A549 (cell line): ENCODE results near the gene PDE1C.

Source experiments
- CTCF ChIP-seq: fragments of >200 bp; sonication (Bioruptor Twin); formaldehyde crosslinking; IDR thresholded peaks from 3 replicates; pipeline ENCODE4 v1.5.1; 2016
- KDM5A ChIP-seq: fragments of 200-600 bp; sonication (generic); IDR thresholded peaks from 2 replicates; pipeline ENCODE4 v1.6.1; 2016; ENCODE audit warnings: antibody characterized with exemption, mild to moderate bottlenecking
- MYC ChIP-seq: IDR thresholded peaks from 2 replicates; pipeline ENCODE4 v1.6.1; 2012; ENCODE audit warnings: mild to moderate bottlenecking, inconsistent platforms, low read length, improper control_type of control experiment, borderline replicate concordance
- POLR2A ChIP-seq: IDR thresholded peaks from 2 replicates; pipeline ENCODE4 v1.6.1; 2012; ENCODE audit warnings: mild to moderate bottlenecking, low read length

- no peak for TF ChIP-seq CTCF
- no peak for TF ChIP-seq MYC
- no peak for TF ChIP-seq KDM5A
- no peak for TF ChIP-seq POLR2A
Measured at GRCh38 chr7:31872545-31873370, 197.4 kb downstream of the PDE1C start.
